Hindlimb muscle (tissue), 1 donor: ENCODE results near the gene NUPR2. TPM values are rescaled to one million over a fixed set of nuclear protein-coding genes. Genes with fewer than 3 reads are reported as not detected.
"Not testable (repeated sequence)": the region's sequence is repeated elsewhere in the genome, so short reads cannot be mapped to it uniquely, and the experiment has no call there.

Experiments used
- DNase-seq: peaks from one replicate; pipeline ENCODE4 v3.0.0-alpha.2; 2013
- polyA plus RNA-seq: library from polyadenylated mRNA; unstranded; fragments of 120-200 nt; gene quantifications from one replicate; pipeline ENCODE4 v1.2.1, GENCODE V29; 2013; ENCODE audit not compliant: insufficient read length

The NUPR2 gene
- polyA plus RNA-seq, 1 donor = not detected

DNA sequence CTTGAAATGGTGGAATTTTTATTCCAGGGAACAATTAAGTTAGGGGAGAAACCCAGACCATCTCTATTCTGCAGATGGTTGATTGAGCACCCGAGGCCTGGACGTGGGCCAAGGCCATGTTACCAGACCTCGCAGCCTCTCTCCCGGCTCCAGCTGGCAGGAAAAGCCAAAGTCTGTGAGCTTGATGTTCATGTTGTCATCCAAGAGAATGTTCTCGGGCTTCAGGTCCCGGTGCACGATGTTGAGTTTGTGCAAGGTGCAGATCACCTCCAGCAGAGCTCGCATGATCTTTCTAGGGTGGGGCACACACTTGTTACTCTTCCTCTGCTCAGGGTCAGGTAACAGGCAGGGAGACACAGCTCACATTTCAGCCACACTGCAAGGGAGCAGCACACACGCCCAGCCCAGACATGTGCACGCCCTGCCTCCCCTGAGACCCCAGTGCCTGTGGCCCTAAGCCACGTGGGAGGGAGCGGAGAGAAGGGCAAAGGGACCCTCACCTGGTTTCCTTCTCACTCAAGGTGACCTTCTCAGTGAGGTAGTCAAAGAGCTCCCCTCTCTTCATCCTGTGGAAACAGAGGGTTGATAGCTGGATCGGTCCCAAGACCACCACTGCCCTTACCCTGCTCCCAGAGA is 32.9 kb downstream of the NUPR2 start:
- DNase-seq = no peak

DNA sequence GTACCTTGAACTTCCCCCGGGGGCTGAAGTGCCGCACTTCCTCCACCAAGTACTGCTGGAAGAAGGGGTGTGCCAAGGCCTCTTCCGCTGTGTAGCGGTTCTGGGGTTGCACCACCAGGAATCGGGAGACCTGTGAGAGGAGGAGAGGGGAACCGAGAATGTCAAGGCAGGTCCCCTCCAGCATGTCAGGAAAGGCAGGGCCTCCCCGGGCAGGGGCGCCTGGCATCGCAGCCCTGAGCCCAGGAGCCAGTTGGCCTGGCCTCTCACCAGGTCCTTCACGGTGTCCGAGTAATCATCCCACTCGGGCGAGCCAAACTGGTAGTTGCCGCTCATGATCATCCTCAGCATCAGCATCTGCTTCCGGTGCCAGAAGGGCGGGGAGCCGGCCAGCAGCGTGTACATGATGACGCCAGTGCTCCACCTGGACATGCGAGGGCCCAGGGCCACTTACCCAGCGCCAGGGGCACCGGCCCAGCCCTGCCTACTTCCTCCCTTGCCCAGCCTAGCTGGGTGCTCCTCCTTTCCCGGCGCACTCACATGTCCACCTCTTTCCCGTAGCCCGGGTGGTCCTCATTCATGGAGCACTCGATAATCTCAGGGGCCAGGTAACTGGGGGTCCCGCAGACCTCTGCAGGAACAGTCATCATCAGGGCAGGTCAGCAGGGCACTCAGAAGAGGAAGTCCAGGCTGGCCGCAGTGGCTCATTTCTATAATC is 34.4 kb downstream of the NUPR2 start:
- DNase-seq = no peak

DNA sequence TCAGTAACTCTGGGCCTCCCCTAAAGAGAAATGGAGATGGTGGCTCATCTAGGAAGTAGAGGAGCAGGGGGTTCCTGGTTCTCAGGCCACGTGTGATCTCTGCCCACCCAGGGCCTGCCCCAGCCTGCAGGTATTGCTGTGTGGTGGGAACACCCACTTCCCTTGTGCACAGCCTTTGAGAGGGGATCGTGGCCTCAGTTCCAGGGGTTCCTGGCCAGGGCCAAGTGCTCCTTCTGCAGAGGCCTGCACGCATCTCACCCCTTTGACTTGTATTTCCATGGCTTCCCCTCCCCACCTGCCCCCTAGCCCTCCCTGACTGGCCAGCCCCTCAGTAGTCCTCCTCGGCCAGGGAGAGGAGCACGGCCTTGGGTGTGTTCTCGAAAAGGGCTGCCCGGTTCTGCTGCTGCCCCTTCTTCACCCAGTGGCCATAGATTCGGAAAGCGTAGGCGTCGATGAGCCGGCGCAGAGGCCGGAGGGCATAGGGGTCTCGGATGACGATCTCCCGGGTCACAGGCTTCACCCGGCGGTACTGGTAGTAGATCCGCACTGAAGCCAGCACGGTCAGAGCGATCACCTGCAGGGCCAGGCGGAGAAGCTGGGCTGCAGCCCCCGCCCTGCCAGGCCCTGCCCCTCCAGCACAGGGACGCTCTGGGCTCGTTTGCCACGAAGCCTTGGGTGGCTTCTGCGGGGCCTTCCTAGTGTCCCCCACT is 35.3 kb downstream of the NUPR2 start:
- DNase-seq = not testable (repeated sequence)

DNA sequence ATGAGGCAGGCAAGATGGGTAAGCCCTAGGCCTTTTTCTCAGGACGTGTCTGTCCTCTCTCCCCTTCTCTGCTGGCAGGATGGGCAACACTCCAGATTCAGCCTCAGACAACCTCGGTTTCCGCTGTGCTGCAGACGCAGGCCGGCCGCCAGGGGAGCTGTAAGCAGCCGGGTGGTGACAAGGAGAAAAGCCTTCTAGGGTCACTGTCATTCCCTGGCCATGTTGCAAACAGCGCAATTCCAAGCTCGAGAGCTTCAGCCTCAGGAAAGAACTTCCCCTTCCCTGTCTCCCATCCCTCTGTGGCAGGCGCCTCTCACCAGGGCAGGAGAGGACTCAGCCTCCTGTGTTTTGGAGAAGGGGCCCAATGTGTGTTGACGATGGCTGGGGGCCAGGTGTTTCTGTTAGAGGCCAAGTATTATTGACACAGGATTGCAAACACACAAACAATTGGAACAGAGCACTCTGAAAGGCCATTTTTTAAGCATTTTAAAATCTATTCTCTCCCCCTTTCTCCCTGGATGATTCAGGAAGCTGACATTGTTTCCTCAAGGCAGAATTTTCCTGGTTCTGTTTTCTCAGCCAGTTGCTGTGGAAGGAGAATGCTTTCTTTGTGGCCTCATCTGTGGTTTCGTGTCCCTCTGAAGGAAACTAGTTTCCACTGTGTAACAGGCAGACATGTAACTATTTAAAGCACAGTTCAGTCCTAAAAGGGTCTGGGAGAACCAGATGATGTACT is 36.6 kb downstream of the NUPR2 start:
- DNase-seq = peak; percentile 45

DNA sequence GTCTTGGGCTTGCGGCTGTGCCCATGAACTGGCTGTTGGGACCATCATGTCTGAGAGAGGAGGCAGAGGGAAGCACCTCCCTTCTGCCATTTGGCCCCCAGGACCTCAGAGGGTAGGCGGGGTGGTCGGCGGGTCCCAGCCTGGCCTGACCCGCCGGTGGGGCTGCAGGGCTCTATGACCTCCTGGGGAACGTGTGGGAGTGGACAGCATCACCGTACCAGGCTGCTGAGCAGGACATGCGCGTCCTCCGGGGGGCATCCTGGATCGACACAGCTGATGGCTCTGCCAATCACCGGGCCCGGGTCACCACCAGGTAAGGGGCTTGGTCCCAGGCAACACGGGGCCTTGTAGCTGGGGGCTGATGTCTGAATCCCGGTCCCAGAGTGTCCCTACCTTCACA is 38.0 kb downstream of the NUPR2 start:
- no peak for DNase-seq

DNA sequence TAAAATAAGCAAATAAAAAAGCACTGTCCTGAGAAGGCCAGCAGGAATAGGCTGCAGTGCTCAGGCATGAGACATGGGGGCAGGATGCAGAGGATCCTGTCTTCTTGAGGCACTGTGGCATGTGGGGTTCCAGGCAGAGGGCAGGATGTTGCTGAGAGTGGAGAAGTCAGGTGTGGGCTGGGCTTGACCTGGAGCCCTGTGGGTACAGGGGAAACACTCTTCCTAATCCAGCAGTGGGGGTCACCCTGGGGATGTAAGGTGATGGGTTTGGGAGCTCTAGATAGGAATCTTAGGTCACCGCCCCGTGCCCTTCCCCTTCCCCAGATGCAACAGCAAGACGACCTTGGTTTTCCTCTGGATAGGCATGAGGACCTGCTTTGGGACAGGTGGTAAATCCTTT is 38.5 kb downstream of the NUPR2 start:
- DNase-seq = no peak

DNA sequence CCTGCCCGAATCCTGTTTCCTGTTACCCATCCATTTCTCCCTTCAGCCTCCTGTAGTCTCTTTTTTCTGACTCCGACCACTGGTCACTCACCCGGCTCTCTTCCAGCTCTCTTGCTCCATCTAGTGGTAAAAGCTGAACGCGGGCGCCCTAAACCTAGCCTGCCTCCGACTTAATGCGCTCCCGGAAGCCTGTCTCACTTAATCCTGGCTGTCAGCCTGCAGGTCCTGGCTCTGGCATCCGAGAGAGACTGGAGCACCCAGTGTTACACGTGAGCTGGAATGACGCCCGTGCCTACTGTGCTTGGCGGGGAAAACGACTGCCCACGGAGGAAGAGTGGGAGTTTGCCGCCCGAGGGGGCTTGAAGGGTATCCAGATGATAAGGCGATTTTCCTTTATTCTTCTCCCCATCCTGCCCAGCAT is 41.8 kb downstream of the NUPR2 start:
- peak; percentile 79 for DNase-seq

DNA sequence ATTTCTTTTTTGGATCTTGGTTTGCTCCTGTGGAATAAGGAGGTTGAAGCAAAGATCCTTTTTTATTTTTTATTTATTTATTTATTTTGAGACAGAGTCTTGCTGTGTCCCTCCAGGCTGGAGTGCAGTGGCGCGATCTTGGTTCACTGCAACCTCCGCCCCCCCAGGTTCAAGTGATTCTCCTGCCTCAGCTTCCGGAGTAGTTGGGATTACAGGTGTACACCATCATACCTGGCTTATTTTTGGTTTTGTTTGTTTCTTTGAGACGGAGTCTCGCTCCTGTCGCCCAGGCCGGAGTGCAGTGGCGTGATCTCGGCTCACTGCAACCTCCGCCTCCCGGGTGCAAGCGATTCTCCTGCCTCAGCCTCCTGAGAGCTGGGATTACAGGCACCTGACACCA is 49.8 kb downstream of the NUPR2 start:
- DNase-seq = not testable (repeated sequence)

Other genes starting within 250 kb of the NUPR2 start
- gene ZNF713, start 229.0 kb downstream of the NUPR2 start, polyA plus RNA-seq = 9.5 TPM
- gene MRPS17, start 164.5 kb downstream of the NUPR2 start, polyA plus RNA-seq = 10.7 TPM
- gene NIPSNAP2, start 151.8 kb downstream of the NUPR2 start, polyA plus RNA-seq = 90.7 TPM
- 16.2 TPM for gene PSPH, start 65.0 kb downstream of the NUPR2 start, polyA plus RNA-seq
- gene CCT6A, start 64.7 kb downstream of the NUPR2 start, polyA plus RNA-seq = 130 TPM
- 60.2 TPM for gene SUMF2, start 52.1 kb downstream of the NUPR2 start, polyA plus RNA-seq
- 55.4 TPM for gene PHKG1, start 23.5 kb downstream of the NUPR2 start, polyA plus RNA-seq
- 238 TPM for gene CHCHD2, start 9.9 kb downstream of the NUPR2 start, polyA plus RNA-seq